K562 (cell line): Measurements from ENCODE around the gene CDCP1. TPM values are rescaled to one million over a fixed set of nuclear protein-coding genes. Genes with fewer than 3 reads are reported as not detected.

Experiments
- BRD4 ChIP-seq: fragments of 200-600 bp; sonication (generic); IDR thresholded peaks from 2 replicates; pipeline ENCODE4 v1.6.1; 2017; ENCODE audit warnings: inconsistent platforms
- C11orf30 ChIP-seq: fragments of 450-650 bp; IDR thresholded peaks from 2 replicates; pipeline ENCODE4 v1.6.1; 2016; ENCODE audit warnings: low read depth, mild to moderate bottlenecking
- CBX3 ChIP-seq, 2 experiments: IDR thresholded peaks; 1 replicate in 1 of 2; 2 replicates in 1 of 2; pipeline ENCODE4 v1.6.1; 2012; ENCODE audit warnings: inconsistent platforms in 2 of 2, low read length in 2 of 2, borderline replicate concordance in 1 of 2, control low read depth in 1 of 2
- FIP1L1 ChIP-seq: fragments of 200-400 bp; formaldehyde crosslinking; IDR thresholded peaks from 2 replicates; pipeline ENCODE4 v1.6.1; 2018; ENCODE audit warnings: mild to moderate bottlenecking, low read depth, low read length; ENCODE audit not compliant: poor library complexity, severe bottlenecking
- GTF2F1 ChIP-seq: IDR thresholded peaks from 2 replicates; pipeline ENCODE4 v1.6.1; 2011; ENCODE audit warnings: low read depth, low read length, improper control_type of control experiment
- HLTF ChIP-seq: fragments of 450-650 bp; IDR thresholded peaks from 2 replicates; pipeline ENCODE4 v1.6.1; 2016
- IFI16 ChIP-seq: fragments of 250-450 bp; sonication (Bioruptor Pico); IDR thresholded peaks from 2 replicates; pipeline ENCODE4 v2.1.2; 2022; ENCODE audit warnings: mild to moderate bottlenecking, inconsistent platforms
- KAT2B ChIP-seq: IDR thresholded peaks from one replicate; pipeline ENCODE4 v1.6.1; 2012; ENCODE audit warnings: low read depth, mild to moderate bottlenecking, control low read depth, inconsistent platforms, low read length, moderate library complexity
- KLF16 ChIP-seq: IDR thresholded peaks from 2 replicates; pipeline ENCODE4 v1.6.1; 2016; ENCODE audit warnings: antibody characterized with exemption
- MCM2 ChIP-seq: fragments of 450-650 bp; IDR thresholded peaks from 2 replicates; pipeline ENCODE4 v1.6.1; 2017; ENCODE audit warnings: low read depth, mild to moderate bottlenecking
- MCM5 ChIP-seq: fragments of 450-650 bp; IDR thresholded peaks from 2 replicates; pipeline ENCODE4 v1.6.1; 2016; ENCODE audit warnings: low read depth
- MTA1 ChIP-seq: fragments of 450-650 bp; IDR thresholded peaks from 2 replicates; pipeline ENCODE4 v1.6.1; 2017; ENCODE audit warnings: borderline replicate concordance
- NR2C2 ChIP-seq, 2 experiments: fragments of 200-800 bp in 1 of 2; sonication (Bioruptor generic) in 1 of 2; sonication (generic) in 1 of 2; formaldehyde crosslinking in 1 of 2; IDR thresholded peaks; 2 replicates each; pipeline versions ENCODE4 v1.6.1 to v1.8.0; 2016 to 2022; ENCODE audit warnings: mild to moderate bottlenecking in 1 of 2, missing compliant biosample characterization in 1 of 2, missing genetic modification characterization in 1 of 2, missing genetic modification reagents in 1 of 2
- NR2F6 ChIP-seq: fragments of 450-650 bp; formaldehyde crosslinking; IDR thresholded peaks from 2 replicates; pipeline ENCODE4 v1.4.0; 2020; ENCODE audit warnings: mild to moderate bottlenecking
- RBM22 ChIP-seq: fragments of 200-400 bp; formaldehyde crosslinking; IDR thresholded peaks from 2 replicates; pipeline ENCODE4 v1.6.1; 2018; ENCODE audit warnings: low read length, low read depth; ENCODE audit not compliant: poor library complexity, severe bottlenecking
- RFX5 ChIP-seq: IDR thresholded peaks from 2 replicates; pipeline ENCODE4 v1.6.1; 2011; ENCODE audit warnings: low read depth, mild to moderate bottlenecking, improper control_type of control experiment, low read length
- ZC3H11A ChIP-seq: IDR thresholded peaks from 2 replicates; pipeline ENCODE4 v1.6.1; 2012; ENCODE audit warnings: low read depth, low read length, improper control_type of control experiment
- ZFX ChIP-seq: sonication (generic); formaldehyde crosslinking; IDR thresholded peaks from 2 replicates; pipeline ENCODE4 v1.8.0; 2022; ENCODE audit warnings: mild to moderate bottlenecking, missing genetic modification reagents, moderate library complexity
- ZNF174 ChIP-seq: fragments of 250-450 bp; sonication (Bioruptor Pico); IDR thresholded peaks from 2 replicates; pipeline ENCODE4 v1.4.0; 2020; ENCODE audit warnings: mild to moderate bottlenecking
- ZNF239 ChIP-seq: fragments of 250-450 bp; sonication (Bioruptor Pico); IDR thresholded peaks from 2 replicates; pipeline ENCODE4 v1.4.0; 2020; ENCODE audit warnings: mild to moderate bottlenecking
- ZNF431 ChIP-seq: sonication (generic); formaldehyde crosslinking; IDR thresholded peaks from 2 replicates; pipeline ENCODE4 v1.8.0; 2022; ENCODE audit warnings: mild to moderate bottlenecking, missing genetic modification reagents
- polyA plus RNA-seq, 8 experiments: library from polyadenylated mRNA; depleted of rRNA in 4 of 8; stranded (reverse) in 5 of 8; unstranded in 3 of 8; fragments of >200 nt; fragmentation: Nextera tagmentation in 2 of 8; fragmentation: Illumina TruSeq in 1 of 8; extraction: Ambion mirVana in 2 of 8; extraction: Trizol in 1 of 8; gene quantifications; 2 replicates each; pipeline versions ENCODE4 v1.2.1 to v1.2.3, GENCODE V29; 2011 to 2014; ENCODE audit warnings: inconsistent platforms in 1 of 8, missing spikeins in 1 of 8
- total RNA-seq, 7 experiments: library from RNA; depleted of rRNA in 6 of 7; stranded (reverse); fragments of >200 nt in 6 of 7; fragmentation: Illumina TruSeq in 2 of 7; extraction: Trizol in 2 of 7; gene quantifications; 2 replicates each; pipeline versions ENCODE4 v1.2.1 to v1.2.3, GENCODE V29; 2011 to 2021; ENCODE audit warnings: low replicate concordance in 1 of 7
- TF ChIP-seq, protein P1 (sequence below): fragments of 450-650 bp; IDR thresholded peaks from 2 replicates; pipeline ENCODE4 v1.6.1; 2017; ENCODE audit warnings: mild to moderate bottlenecking, moderate library complexity
- TF ChIP-seq, protein P2 (sequence below), 2 experiments: fragments of 450-650 bp; conservative IDR thresholded peaks; 2 replicates each; pipeline ENCODE4 v1.6.1; 2017; ENCODE audit warnings: mild to moderate bottlenecking in 2 of 2, moderate library complexity in 2 of 2
- TF ChIP-seq, protein P3 (sequence below): fragments of 450-650 bp; IDR thresholded peaks from 2 replicates; pipeline ENCODE4 v1.6.1; 2017; ENCODE audit warnings: antibody characterized with exemption

Gene CDCP1
- total and polyA plus RNA-seq, 9 of the 15 experiments (the other 6 are each of a cell fraction or from before 2014, with no cell fraction given): 3.9 to 16.4 (median 5.2) TPM

DNA sequence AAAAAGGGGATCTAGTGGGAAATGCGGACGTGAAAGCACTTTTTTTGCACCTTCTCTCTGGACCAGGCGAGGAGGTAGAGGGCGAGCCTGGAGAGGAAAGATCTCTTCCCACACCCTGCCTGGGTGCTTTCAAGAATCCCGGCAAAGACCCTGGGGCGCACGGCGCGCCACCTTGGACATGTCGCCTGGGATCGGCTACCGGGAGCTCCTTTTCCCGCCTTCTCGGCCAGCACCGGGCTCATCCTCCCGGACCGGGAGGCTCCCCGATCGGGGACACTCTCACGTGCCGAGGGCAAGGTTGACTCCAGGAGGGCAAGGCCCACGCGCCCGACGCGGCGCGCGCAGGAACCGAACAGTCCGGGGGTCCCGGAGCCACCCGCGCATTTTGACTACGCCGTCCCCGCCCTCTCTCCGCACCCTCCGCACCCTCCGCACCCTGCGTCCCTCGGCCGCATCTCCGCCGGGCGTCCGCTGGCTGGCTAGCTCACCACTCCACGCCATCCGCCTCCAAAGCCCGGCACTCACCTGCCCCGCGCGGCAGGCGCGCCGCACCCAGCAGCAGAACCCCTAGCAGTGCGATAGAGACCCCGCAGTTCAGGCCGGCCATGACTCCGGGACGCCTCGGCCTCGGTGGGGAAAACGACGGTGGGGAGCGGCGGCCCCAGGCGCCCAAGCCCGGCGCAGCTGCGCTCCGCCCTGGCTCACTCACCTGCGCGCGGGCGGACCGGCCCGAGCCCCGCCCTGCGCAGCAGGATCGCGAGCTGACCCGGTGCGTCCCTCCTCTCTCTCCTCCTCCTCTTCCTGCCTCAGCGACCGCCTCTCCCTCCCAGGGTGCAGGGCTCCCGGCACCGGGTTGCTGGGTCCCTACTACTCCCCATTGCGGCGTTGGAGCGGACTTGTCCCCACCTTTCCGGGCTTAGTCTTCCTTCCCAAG lies at the start of gene CDCP1 (continued):
- no peak for TF ChIP-seq CBX3 (IDR thresholded peaks at IDR 0.05; ENCODE audit: borderline replicate concordance in 1 of 2, low read length in 2 of 2)
- no peak for TF ChIP-seq ZC3H11A
- TF ChIP-seq RBM22: no peak
- no peak for TF ChIP-seq GTF2F1
- TF ChIP-seq, protein P1, sequence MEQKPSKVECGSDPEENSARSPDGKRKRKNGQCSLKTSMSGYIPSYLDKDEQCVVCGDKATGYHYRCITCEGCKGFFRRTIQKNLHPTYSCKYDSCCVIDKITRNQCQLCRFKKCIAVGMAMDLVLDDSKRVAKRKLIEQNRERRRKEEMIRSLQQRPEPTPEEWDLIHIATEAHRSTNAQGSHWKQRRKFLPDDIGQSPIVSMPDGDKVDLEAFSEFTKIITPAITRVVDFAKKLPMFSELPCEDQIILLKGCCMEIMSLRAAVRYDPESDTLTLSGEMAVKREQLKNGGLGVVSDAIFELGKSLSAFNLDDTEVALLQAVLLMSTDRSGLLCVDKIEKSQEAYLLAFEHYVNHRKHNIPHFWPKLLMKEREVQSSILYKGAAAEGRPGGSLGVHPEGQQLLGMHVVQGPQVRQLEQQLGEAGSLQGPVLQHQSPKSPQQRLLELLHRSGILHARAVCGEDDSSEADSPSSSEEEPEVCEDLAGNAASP: no peak
- TF ChIP-seq ZNF431 (CRISPR knock-in tag): no peak
- TF ChIP-seq, protein P2, sequence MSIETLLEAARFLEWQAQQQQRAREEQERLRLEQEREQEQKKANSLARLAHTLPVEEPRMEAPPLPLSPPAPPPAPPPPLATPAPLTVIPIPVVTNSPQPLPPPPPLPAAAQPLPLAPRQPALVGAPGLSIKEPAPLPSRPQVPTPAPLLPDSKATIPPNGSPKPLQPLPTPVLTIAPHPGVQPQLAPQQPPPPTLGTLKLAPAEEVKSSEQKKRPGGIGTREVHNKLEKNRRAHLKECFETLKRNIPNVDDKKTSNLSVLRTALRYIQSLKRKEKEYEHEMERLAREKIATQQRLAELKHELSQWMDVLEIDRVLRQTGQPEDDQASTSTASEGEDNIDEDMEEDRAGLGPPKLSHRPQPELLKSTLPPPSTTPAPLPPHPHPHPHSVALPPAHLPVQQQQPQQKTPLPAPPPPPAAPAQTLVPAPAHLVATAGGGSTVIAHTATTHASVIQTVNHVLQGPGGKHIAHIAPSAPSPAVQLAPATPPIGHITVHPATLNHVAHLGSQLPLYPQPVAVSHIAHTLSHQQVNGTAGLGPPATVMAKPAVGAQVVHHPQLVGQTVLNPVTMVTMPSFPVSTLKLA (conservative IDR thresholded peaks at IDR 0.05): no peak
- peak; percentile 42 for TF ChIP-seq ZFX (CRISPR knock-in tag)
- no peak for TF ChIP-seq NR2C2 (CRISPR knock-in tag; IDR thresholded peaks at IDR 0.05)
- peak; percentile 17; the same call in 1 of the 2 replicates for TF ChIP-seq NR2C2 (tag; IDR thresholded peaks at IDR 0.05)
- TF ChIP-seq ZNF239 (CRISPR knock-in tag): no peak
- no peak for TF ChIP-seq BRD4
- no peak for TF ChIP-seq KAT2B
- TF ChIP-seq IFI16 (CRISPR knock-in tag): no peak
- TF ChIP-seq NR2F6: no peak
- no peak for TF ChIP-seq MTA1
- TF ChIP-seq MCM2: no peak
- TF ChIP-seq ZNF174 (CRISPR knock-in tag): no peak
- TF ChIP-seq C11orf30: no peak
- TF ChIP-seq HLTF: no peak
- no peak for TF ChIP-seq KLF16
- no peak for TF ChIP-seq MCM5
- TF ChIP-seq RFX5: no peak
- TF ChIP-seq, protein P3, sequence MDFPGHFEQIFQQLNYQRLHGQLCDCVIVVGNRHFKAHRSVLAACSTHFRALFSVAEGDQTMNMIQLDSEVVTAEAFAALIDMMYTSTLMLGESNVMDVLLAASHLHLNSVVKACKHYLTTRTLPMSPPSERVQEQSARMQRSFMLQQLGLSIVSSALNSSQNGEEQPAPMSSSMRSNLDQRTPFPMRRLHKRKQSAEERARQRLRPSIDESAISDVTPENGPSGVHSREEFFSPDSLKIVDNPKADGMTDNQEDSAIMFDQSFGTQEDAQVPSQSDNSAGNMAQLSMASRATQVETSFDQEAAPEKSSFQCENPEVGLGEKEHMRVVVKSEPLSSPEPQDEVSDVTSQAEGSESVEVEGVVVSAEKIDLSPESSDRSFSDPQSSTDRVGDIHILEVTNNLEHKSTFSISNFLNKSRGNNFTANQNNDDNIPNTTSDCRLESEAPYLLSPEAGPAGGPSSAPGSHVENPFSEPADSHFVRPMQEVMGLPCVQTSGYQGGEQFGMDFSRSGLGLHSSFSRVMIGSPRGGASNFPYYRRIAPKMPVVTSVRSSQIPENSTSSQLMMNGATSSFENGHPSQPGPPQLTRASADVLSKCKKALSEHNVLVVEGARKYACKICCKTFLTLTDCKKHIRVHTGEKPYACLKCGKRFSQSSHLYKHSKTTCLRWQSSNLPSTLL: no peak
- TF ChIP-seq FIP1L1: no peak
